Spleen (tissue), 7 donors: ENCODE results near the gene AGT.

ENCODE experiments used
- POLR2A ChIP-seq, 3 donors: fragments of 450-650 bp; IDR thresholded peaks; one replicate each; pipeline ENCODE4 v1.5.1; 2017; ENCODE audit warnings: antibody characterized with exemption in 3 of 3, mild to moderate bottlenecking in 1 of 3
- POLR2AphosphoS5 ChIP-seq, 3 donors: sonication (generic); formaldehyde crosslinking; IDR thresholded peaks; one replicate each; pipeline ENCODE4 v1.5.1; 2017; ENCODE audit warnings: antibody characterized with exemption in 3 of 3
- TF ChIP-seq, protein P1 (sequence below), 11 experiments: fragments of 200-600 bp in 7 of 11; fragments of 450-650 bp in 4 of 11; sonication (generic) in 4 of 11; IDR thresholded peaks in 8 of 11; conservative IDR thresholded peaks in 3 of 11; 1 replicate in 7 of 11; 2 replicates in 4 of 11; pipeline versions ENCODE4 v1.4.0 to v1.8.0; 2016 to 2021; ENCODE audit warnings: antibody characterized with exemption in 11 of 11, inconsistent platforms in 4 of 11, mild to moderate bottlenecking in 1 of 11
- donor health status: DM: no; HTN: no; CAD: no; lungs with moderate emphysema.
- donor health status: DM: no; HTN: no; CAD: no.
- donor health status: DM: no; HTN: no; CAD: no.

DNA sequence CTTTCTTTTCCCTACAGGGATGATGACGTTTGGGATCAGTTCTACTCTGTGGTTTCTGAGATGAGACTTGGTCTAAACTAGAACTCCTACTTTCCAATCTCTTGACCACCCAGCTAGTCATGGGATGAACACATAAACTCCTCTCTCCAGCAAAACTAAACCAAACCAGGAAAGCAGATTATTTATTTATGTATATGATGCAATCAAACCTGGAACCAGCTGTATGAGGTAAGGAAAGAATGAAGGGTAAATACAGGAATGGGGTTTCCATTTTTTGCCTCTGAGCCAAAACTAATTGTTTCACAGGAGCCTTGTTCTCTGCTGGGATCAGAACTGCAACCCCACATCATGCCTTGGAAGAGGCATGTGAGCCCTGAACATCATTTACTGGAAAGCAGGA is 3.3 kb upstream of the AGT start:
- TF ChIP-seq POLR2A (IDR thresholded peaks at IDR 0.05) (no peak), POLR2AphosphoS5 (IDR thresholded peaks at IDR 0.05) (no peak)
- TF ChIP-seq, protein P1, sequence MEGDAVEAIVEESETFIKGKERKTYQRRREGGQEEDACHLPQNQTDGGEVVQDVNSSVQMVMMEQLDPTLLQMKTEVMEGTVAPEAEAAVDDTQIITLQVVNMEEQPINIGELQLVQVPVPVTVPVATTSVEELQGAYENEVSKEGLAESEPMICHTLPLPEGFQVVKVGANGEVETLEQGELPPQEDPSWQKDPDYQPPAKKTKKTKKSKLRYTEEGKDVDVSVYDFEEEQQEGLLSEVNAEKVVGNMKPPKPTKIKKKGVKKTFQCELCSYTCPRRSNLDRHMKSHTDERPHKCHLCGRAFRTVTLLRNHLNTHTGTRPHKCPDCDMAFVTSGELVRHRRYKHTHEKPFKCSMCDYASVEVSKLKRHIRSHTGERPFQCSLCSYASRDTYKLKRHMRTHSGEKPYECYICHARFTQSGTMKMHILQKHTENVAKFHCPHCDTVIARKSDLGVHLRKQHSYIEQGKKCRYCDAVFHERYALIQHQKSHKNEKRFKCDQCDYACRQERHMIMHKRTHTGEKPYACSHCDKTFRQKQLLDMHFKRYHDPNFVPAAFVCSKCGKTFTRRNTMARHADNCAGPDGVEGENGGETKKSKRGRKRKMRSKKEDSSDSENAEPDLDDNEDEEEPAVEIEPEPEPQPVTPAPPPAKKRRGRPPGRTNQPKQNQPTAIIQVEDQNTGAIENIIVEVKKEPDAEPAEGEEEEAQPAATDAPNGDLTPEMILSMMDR (IDR thresholded peaks at IDR 0.05 in 8 of 11, conservative IDR thresholded peaks at IDR 0.05 in 3 of 11) = no peak
